ENCODE measurements around the gene PADI3.

- no peak for TF ChIP-seq TAF1 (IDR thresholded peaks at IDR 0.05; ENCODE audit: borderline replicate concordance, insufficient read depth, low read length)
- TF ChIP-seq, protein P1, sequence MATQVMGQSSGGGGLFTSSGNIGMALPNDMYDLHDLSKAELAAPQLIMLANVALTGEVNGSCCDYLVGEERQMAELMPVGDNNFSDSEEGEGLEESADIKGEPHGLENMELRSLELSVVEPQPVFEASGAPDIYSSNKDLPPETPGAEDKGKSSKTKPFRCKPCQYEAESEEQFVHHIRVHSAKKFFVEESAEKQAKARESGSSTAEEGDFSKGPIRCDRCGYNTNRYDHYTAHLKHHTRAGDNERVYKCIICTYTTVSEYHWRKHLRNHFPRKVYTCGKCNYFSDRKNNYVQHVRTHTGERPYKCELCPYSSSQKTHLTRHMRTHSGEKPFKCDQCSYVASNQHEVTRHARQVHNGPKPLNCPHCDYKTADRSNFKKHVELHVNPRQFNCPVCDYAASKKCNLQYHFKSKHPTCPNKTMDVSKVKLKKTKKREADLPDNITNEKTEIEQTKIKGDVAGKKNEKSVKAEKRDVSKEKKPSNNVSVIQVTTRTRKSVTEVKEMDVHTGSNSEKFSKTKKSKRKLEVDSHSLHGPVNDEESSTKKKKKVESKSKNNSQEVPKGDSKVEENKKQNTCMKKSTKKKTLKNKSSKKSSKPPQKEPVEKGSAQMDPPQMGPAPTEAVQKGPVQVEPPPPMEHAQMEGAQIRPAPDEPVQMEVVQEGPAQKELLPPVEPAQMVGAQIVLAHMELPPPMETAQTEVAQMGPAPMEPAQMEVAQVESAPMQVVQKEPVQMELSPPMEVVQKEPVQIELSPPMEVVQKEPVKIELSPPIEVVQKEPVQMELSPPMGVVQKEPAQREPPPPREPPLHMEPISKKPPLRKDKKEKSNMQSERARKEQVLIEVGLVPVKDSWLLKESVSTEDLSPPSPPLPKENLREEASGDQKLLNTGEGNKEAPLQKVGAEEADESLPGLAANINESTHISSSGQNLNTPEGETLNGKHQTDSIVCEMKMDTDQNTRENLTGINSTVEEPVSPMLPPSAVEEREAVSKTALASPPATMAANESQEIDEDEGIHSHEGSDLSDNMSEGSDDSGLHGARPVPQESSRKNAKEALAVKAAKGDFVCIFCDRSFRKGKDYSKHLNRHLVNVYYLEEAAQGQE (IDR thresholded peaks at IDR 0.05; ENCODE audit: insufficient read depth in 1 of 2, low read depth in 2 of 2, low read length in 2 of 2): no peak
- TF ChIP-seq SIN3A (IDR thresholded peaks at IDR 0.05; ENCODE audit: borderline replicate concordance, insufficient read depth, low read length): no peak
- TF ChIP-seq POLR2AphosphoS5 (IDR thresholded peaks at IDR 0.05; ENCODE audit: low read depth, low read length): no peak
These were observed 80.0 kb downstream of the PADI3 start for GRCh38 chr1:17328855-17329254.

All from PFSK-1 (cell line).